Tibial artery (tissue), 4 donors: Measurements from ENCODE around the gene RASSF6.

Experiments
- DNase-seq, 2 donors: peaks; one replicate each; pipeline ENCODE4 v3.0.0-alpha.2; 2019
- H3K27ac ChIP-seq, 2 donors: fragments of 200-600 bp; sonication (generic) in 1 of 2; 1 replicate in 1 of 2; 2 replicates in 1 of 2; pipeline ENCODE4 v1.5.1; 2018 to 2019; ENCODE audit warnings: mild to moderate bottlenecking in 1 of 2
- H3K27me3 ChIP-seq, 2 donors: fragments of 200-600 bp; sonication (generic) in 1 of 2; one replicate each; pipeline versions ENCODE4 v1.5.1 to v1.6.0; 2016 to 2019
- H3K36me3 ChIP-seq, 3 donors: fragments of 200-600 bp; sonication (generic) in 2 of 3; one replicate each; pipeline ENCODE4 v1.5.1; 2016 to 2019; ENCODE audit warnings: mild to moderate bottlenecking in 2 of 3
- H3K4me1 ChIP-seq, 4 donors: fragments of 200-600 bp; sonication (generic) in 2 of 4; 1 replicate in 3 of 4; 2 replicates in 1 of 4; pipeline ENCODE4 v1.5.1; 2016 to 2019
- H3K4me3 ChIP-seq, 2 donors: fragments of 200-600 bp; sonication (generic) in 1 of 2; 1 replicate in 1 of 2; 2 replicates in 1 of 2; pipeline ENCODE4 v1.5.1; 2018 to 2019; ENCODE audit warnings: mild to moderate bottlenecking in 2 of 2
- H3K9me3 ChIP-seq, 3 donors: fragments of 200-600 bp; sonication (generic) in 1 of 3; one replicate each; pipeline ENCODE4 v1.5.1; 2016 to 2019
- intact Hi-C: fragments of 100-400 bp; cut with DNase I; formaldehyde crosslinking; loops from one replicate; pipeline ENCODE4 v1.15.0; 2023; ENCODE audit warnings: low total_unique reads
- TF ChIP-seq, protein P1 (sequence below), 2 experiments: fragments of 200-600 bp in 1 of 2; fragments of 450-650 bp in 1 of 2; IDR thresholded peaks; one replicate each; pipeline ENCODE4 v1.5.1; 2017 to 2019; ENCODE audit warnings: antibody characterized with exemption in 2 of 2, mild to moderate bottlenecking in 1 of 2, moderate library complexity in 1 of 2

Gene RASSF6

DNA sequence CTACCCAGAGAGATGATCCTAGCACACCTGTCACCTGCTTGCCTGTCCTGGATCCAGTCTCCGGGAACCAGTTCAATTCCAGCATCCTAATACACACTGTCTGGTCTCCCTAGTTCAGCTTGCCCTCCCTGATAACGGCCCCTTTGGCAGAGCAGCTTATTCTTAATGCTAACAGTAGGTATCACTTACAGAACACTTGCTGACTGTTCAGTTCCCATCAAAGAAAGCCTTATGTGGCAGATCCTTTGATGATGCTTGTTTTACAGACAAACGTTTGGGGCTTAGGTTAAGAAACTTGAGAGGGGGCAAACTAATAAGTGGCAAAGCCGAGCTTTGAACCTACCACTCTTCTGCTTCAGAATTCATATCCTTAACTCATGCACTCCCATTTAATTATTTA is 890 bp downstream of the RASSF6 start:
- Histone ChIP-seq H3K27me3 (peaks cover 0 to 6% of the 10 kb centered on the region in 2 donors), H3K9me3 (no peaks in the 10 kb centered on the region), H3K4me1 (peaks cover 0 to 5% (median 0%) of the 10 kb centered on the region in 4 donors), H3K36me3 (no peaks in the 10 kb centered on the region), H3K4me3 (no peak overlapping the region), H3K27ac (no peak overlapping the region)
- no peak for DNase-seq
- intact Hi-C loops = no loop called here
- TF ChIP-seq, protein P1, sequence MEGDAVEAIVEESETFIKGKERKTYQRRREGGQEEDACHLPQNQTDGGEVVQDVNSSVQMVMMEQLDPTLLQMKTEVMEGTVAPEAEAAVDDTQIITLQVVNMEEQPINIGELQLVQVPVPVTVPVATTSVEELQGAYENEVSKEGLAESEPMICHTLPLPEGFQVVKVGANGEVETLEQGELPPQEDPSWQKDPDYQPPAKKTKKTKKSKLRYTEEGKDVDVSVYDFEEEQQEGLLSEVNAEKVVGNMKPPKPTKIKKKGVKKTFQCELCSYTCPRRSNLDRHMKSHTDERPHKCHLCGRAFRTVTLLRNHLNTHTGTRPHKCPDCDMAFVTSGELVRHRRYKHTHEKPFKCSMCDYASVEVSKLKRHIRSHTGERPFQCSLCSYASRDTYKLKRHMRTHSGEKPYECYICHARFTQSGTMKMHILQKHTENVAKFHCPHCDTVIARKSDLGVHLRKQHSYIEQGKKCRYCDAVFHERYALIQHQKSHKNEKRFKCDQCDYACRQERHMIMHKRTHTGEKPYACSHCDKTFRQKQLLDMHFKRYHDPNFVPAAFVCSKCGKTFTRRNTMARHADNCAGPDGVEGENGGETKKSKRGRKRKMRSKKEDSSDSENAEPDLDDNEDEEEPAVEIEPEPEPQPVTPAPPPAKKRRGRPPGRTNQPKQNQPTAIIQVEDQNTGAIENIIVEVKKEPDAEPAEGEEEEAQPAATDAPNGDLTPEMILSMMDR (IDR thresholded peaks at IDR 0.05) = no peak

DNA sequence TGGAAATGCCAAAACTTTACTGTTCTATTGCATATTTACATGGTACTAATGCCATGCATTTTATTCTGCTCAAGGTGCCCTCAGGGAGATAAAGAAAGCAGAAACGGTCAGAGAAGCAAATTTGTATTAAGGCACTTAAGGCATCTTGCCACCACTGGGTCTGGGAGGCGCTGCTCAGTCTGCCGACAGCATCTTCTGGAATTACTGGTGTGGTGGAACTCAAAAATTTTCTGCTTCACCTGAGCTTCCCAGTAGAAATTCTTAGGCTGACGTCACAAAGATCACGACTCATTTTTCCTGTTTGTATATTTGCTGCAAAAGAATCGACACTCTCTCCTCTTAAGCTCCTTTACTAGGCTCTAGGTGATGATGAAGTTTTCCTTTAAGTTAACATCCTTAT is 3.0 kb downstream of the RASSF6 start:
- peaks cover 0 to 5% (median 0%) of the 10 kb centered on the region in 4 donors for H3K4me1 ChIP-seq
- H3K27me3 ChIP-seq = peaks cover 0 to 6% of the 10 kb centered on the region in 2 donors
- intact Hi-C loops = no loop called here
- TF ChIP-seq, protein P1 (IDR thresholded peaks at IDR 0.05) = no peak
- no peaks in the 10 kb centered on the region for H3K9me3 ChIP-seq
- no peak overlapping the region for H3K27ac ChIP-seq
- H3K36me3 ChIP-seq = no peaks in the 10 kb centered on the region
- DNase-seq = no peak
- no peak overlapping the region for H3K4me3 ChIP-seq

GRCh38 chr4:73615613-73616012 is 4.6 kb downstream of the RASSF6 start:
- TF ChIP-seq, protein P1 (IDR thresholded peaks at IDR 0.05) = no peak
- Histone ChIP-seq H3K9me3 (no peaks in the 10 kb centered on the region), H3K4me3 (no peak overlapping the region), H3K36me3 (no peaks in the 10 kb centered on the region), H3K27ac (no peak overlapping the region), H3K4me1 (peaks cover 0 to 5% (median 0%) of the 10 kb centered on the region in 4 donors), H3K27me3 (peaks cover 0 to 6% of the 10 kb centered on the region in 2 donors)
- DNase-seq = no peak
- intact Hi-C loops = no loop called here

DNA sequence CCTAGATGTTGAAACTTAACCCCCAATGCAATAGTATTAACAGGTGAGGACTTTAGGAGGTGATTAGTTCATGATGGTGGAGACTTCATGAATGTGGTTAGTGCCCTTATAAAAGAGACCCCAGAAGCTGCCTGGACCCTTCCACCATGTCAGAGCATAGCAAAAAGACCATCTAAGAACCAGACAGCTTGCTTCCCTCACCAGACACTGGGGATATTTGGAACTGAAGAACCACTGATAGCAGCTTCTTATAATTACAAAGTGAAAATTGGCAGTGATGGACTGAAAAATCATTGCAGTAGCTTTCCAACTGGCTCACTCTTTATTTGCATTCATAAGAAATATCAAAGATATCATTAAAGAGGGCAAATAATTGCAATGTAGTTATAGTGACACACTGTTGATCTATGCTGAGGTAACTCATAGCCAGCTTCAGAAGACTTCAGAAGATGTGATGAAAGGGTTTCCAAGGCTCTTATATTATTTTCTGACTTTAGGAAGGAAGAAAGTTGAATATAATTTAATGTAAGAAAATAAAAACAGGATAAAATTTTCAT is 5.8 kb downstream of the RASSF6 start:
- no peak overlapping the region for H3K27ac ChIP-seq
- no peaks in the 10 kb centered on the region for H3K9me3 ChIP-seq
- TF ChIP-seq, protein P1 (IDR thresholded peaks at IDR 0.05) = no peak
- H3K36me3 ChIP-seq = no peaks in the 10 kb centered on the region
- peaks cover 0 to 6% (median 0%) of the 10 kb centered on the region in 4 donors for H3K4me1 ChIP-seq
- intact Hi-C loops = no loop called here
- no peak overlapping the region for H3K4me3 ChIP-seq
- DNase-seq = no peak
- H3K27me3 ChIP-seq = no peaks in the 10 kb centered on the region

- TF ChIP-seq, protein P1 (IDR thresholded peaks at IDR 0.05) = no peak
- Histone ChIP-seq H3K9me3 (no peaks in the 10 kb centered on the region), H3K27ac (no peak overlapping the region), H3K27me3 (no peaks in the 10 kb centered on the region), H3K4me3 (no peak overlapping the region), H3K36me3 (no peaks in the 10 kb centered on the region), H3K4me1 (peaks cover 0 to 6% (median 0%) of the 10 kb centered on the region in 4 donors)
- DNase-seq = no peak
- intact Hi-C loops = no loop called here
Measured at GRCh38 chr4:73613130-73613529, 7.1 kb downstream of the RASSF6 start.

GRCh38 chr4:73612032-73612431 is 8.2 kb downstream of the RASSF6 start:
- intact Hi-C loops = no loop called here
- no peak overlapping the region for H3K27ac ChIP-seq
- H3K4me3 ChIP-seq = no peak overlapping the region
- no peaks in the 10 kb centered on the region for H3K36me3 ChIP-seq
- no peaks in the 10 kb centered on the region for H3K27me3 ChIP-seq
- H3K9me3 ChIP-seq = no peaks in the 10 kb centered on the region
- TF ChIP-seq, protein P1 (IDR thresholded peaks at IDR 0.05) = no peak
- peaks cover 0 to 6% (median 0%) of the 10 kb centered on the region in 4 donors for H3K4me1 ChIP-seq
- no peak for DNase-seq
